ENCODE measurements around the gene GPATCH4. TPM values are rescaled to one million over a fixed set of nuclear protein-coding genes. Genes with fewer than 3 reads are reported as not detected.
A peak's percentile ranks its signal among the peaks of the same experiment; 100 is the strongest.

The GPATCH4 gene
- total RNA-seq, 1 donor from 2014 or later: 30.7 TPM

GRCh38 chr1:156643049-156643777 lies 41.9 kb upstream of the GPATCH4 start:
- no peak for DNase-seq (ENCODE audit: extremely low spot score, unreplicated experiment)
- no peaks in the 10 kb centered on the region for H3K36me3 Mint-ChIP-seq
- peaks cover 5% of the 10 kb centered on the region for H3K4me1 Mint-ChIP-seq (ENCODE audit: unreplicated experiment)
- TF ChIP-seq, protein P1, sequence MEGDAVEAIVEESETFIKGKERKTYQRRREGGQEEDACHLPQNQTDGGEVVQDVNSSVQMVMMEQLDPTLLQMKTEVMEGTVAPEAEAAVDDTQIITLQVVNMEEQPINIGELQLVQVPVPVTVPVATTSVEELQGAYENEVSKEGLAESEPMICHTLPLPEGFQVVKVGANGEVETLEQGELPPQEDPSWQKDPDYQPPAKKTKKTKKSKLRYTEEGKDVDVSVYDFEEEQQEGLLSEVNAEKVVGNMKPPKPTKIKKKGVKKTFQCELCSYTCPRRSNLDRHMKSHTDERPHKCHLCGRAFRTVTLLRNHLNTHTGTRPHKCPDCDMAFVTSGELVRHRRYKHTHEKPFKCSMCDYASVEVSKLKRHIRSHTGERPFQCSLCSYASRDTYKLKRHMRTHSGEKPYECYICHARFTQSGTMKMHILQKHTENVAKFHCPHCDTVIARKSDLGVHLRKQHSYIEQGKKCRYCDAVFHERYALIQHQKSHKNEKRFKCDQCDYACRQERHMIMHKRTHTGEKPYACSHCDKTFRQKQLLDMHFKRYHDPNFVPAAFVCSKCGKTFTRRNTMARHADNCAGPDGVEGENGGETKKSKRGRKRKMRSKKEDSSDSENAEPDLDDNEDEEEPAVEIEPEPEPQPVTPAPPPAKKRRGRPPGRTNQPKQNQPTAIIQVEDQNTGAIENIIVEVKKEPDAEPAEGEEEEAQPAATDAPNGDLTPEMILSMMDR (conservative IDR thresholded peaks at IDR 0.05): no peak
- H3K27ac Mint-ChIP-seq: no peak overlapping the region
- peak overlapping the region; percentile 82 for H3K4me3 Mint-ChIP-seq
- no peaks in the 10 kb centered on the region for H3K9me3 Mint-ChIP-seq
- H3K27me3 Mint-ChIP-seq: peaks cover 91% of the 10 kb centered on the region

GRCh38 chr1:156642265-156643048 lies 41.2 kb upstream of the GPATCH4 start:
- Mint-ChIP-seq H3K36me3 (no peaks in the 10 kb centered on the region), H3K27me3 (peaks cover 89% of the 10 kb centered on the region), H3K4me1 (ENCODE audit: unreplicated experiment) (peaks cover 5% of the 10 kb centered on the region), H3K27ac (no peak overlapping the region), H3K9me3 (no peaks in the 10 kb centered on the region), H3K4me3 (peak overlapping the region; percentile 82)
- TF ChIP-seq, protein P1 (conservative IDR thresholded peaks at IDR 0.05): no peak
- DNase-seq (ENCODE audit: extremely low spot score, unreplicated experiment): no peak

- TF ChIP-seq, protein P1 (conservative IDR thresholded peaks at IDR 0.05): no peak
- H3K9me3 Mint-ChIP-seq: no peaks in the 10 kb centered on the region
- no peaks in the 10 kb centered on the region for H3K36me3 Mint-ChIP-seq
- H3K27me3 Mint-ChIP-seq: peaks cover 88% of the 10 kb centered on the region
- peaks cover 5% of the 10 kb centered on the region for H3K4me1 Mint-ChIP-seq (ENCODE audit: unreplicated experiment)
- peak within 1 kb of the TSS; percentile 82 for H3K4me3 Mint-ChIP-seq
- DNase-seq (ENCODE audit: extremely low spot score, unreplicated experiment): no peak
- H3K27ac Mint-ChIP-seq: peak within 1 kb of the TSS; percentile 11
Observed at GRCh38 chr1:156641761-156642264, 40.5 kb upstream of the GPATCH4 start, which contains the start of gene BCAN. Gene BCAN (plus strand): TSS chr1:156642117. CDS start chr1:156646055, 3,938 bp downstream.

- no peaks in the 10 kb centered on the region for H3K9me3 Mint-ChIP-seq
- peaks cover 5% of the 10 kb centered on the region for H3K4me1 Mint-ChIP-seq (ENCODE audit: unreplicated experiment)
- no peaks in the 10 kb centered on the region for H3K36me3 Mint-ChIP-seq
- no peak for DNase-seq (ENCODE audit: extremely low spot score, unreplicated experiment)
- TF ChIP-seq, protein P1 (conservative IDR thresholded peaks at IDR 0.05): no peak
- peaks cover 92% of the 10 kb centered on the region for H3K27me3 Mint-ChIP-seq
- H3K4me3 Mint-ChIP-seq: peak overlapping the region; percentile 80
- H3K27ac Mint-ChIP-seq: peak overlapping the region; percentile 11
Observed at GRCh38 chr1:156640842-156641706, 39.8 kb upstream of the GPATCH4 start.

GRCh38 chr1:156639601-156640101 lies 38.4 kb upstream of the GPATCH4 start:
- H3K27ac Mint-ChIP-seq: no peak overlapping the region
- H3K27me3 Mint-ChIP-seq: peaks cover 90% of the 10 kb centered on the region

More at GRCh38 chr1:156639601-156640101, 38.4 kb upstream of the GPATCH4 start:
- TF ChIP-seq, protein P1 (conservative IDR thresholded peaks at IDR 0.05): no peak
- H3K4me3 Mint-ChIP-seq: no peak overlapping the region
- no peaks in the 10 kb centered on the region for H3K36me3 Mint-ChIP-seq
- H3K9me3 Mint-ChIP-seq: no peaks in the 10 kb centered on the region
- H3K4me1 Mint-ChIP-seq (ENCODE audit: unreplicated experiment): peaks cover 5% of the 10 kb centered on the region
- no peak for DNase-seq (ENCODE audit: extremely low spot score, unreplicated experiment)
